Activated T-cell treated with anti-CD3 and anti-CD28 coated beads, Interleukin-2, amount 50 U/mL, for 4 hours (primary cell): Measurements from ENCODE around the gene TAF4. TPM values are rescaled to one million over a fixed set of nuclear protein-coding genes. Genes with fewer than 3 reads are reported as not detected.

Source experiments
- ATAC-seq, 2 donors: fragments of 200-7000 bp; cut with Tn5 transposase; one replicate each; pipeline ENCODE4 v1.10.0; 2021
- DNase-seq: peaks from one replicate; pipeline ENCODE4 v3.0.0-alpha.2; 2020
- H3K27me3 Mint-ChIP-seq: one replicate; pipeline ENCODE4 v1.8.0; 2021; ENCODE audit warnings: low read depth, mixed read lengths
- H3K36me3 Mint-ChIP-seq: one replicate; pipeline ENCODE4 v1.8.0; 2022; ENCODE audit warnings: mixed read lengths; ENCODE audit not compliant: insufficient read depth
- H3K4me1 Mint-ChIP-seq: one replicate; pipeline ENCODE4 v1.8.0; 2021; ENCODE audit warnings: low read depth, mixed read lengths
- H3K4me3 Mint-ChIP-seq: one replicate; pipeline ENCODE4 v1.8.0; 2021; ENCODE audit warnings: mild to moderate bottlenecking, moderate library complexity, mixed read lengths
- H3K9me3 Mint-ChIP-seq: one replicate; pipeline ENCODE4 v1.8.0; 2021; ENCODE audit warnings: mixed read lengths
- total RNA-seq, 3 donors: library from RNA; stranded (reverse); gene quantifications; one replicate each; pipeline ENCODE4 v1.2.1, GENCODE V29; 2021

Gene TAF4
- total RNA-seq, 3 donors from 2014 or later = 26.4 to 31.1 (median 27.0) TPM

- H3K4me3 Mint-ChIP-seq = no peak overlapping the region
- H3K36me3 Mint-ChIP-seq = peaks cover 32% of the 10 kb centered on the region
- peaks cover 8% of the 10 kb centered on the region for H3K4me1 Mint-ChIP-seq
- DNase-seq (no peak), ATAC-seq (no peak)
- H3K27me3 Mint-ChIP-seq = no peaks in the 10 kb centered on the region
- no peaks in the 10 kb centered on the region for H3K9me3 Mint-ChIP-seq
Observed at GRCh38 chr20:62004614-62005013, 61.1 kb downstream of the TAF4 start.

GRCh38 chr20:62003567-62004405 is 61.9 kb downstream of the TAF4 start:
- DNase-seq (no peak), ATAC-seq (no peak)
- Mint-ChIP-seq H3K27me3 (no peaks in the 10 kb centered on the region), H3K4me3 (no peak overlapping the region), H3K4me1 (peaks cover 8% of the 10 kb centered on the region), H3K9me3 (no peaks in the 10 kb centered on the region), H3K36me3 (peaks cover 34% of the 10 kb centered on the region)

- Mint-ChIP-seq H3K4me3 (no peak overlapping the region), H3K9me3 (no peaks in the 10 kb centered on the region), H3K36me3 (peaks cover 34% of the 10 kb centered on the region), H3K27me3 (no peaks in the 10 kb centered on the region), H3K4me1 (peaks cover 8% of the 10 kb centered on the region)
- ATAC-seq (no peak), DNase-seq (no peak)
Observed at GRCh38 chr20:62002882-62003480, 62.7 kb downstream of the TAF4 start.

GRCh38 chr20:62001178-62001715 is 64.4 kb downstream of the TAF4 start:
- ATAC-seq (no peak), DNase-seq (no peak)
- Mint-ChIP-seq H3K4me1 (no peaks in the 10 kb centered on the region), H3K27me3 (no peaks in the 10 kb centered on the region), H3K36me3 (peaks cover 42% of the 10 kb centered on the region), H3K4me3 (no peak overlapping the region), H3K9me3 (no peaks in the 10 kb centered on the region)

- Mint-ChIP-seq H3K4me1 (no peaks in the 10 kb centered on the region), H3K4me3 (no peak overlapping the region), H3K9me3 (no peaks in the 10 kb centered on the region), H3K36me3 (peaks cover 61% of the 10 kb centered on the region), H3K27me3 (no peaks in the 10 kb centered on the region)
- no peak for ATAC-seq
- no peak for DNase-seq
Observed at GRCh38 chr20:61998343-61999121, 67.1 kb downstream of the TAF4 start.

- no peak for DNase-seq
- Mint-ChIP-seq H3K4me1 (no peaks in the 10 kb centered on the region), H3K36me3 (peaks cover 65% of the 10 kb centered on the region), H3K27me3 (no peaks in the 10 kb centered on the region), H3K4me3 (no peak overlapping the region), H3K9me3 (no peaks in the 10 kb centered on the region)
- no peak for ATAC-seq
Observed at GRCh38 chr20:61997891-61998290, 67.8 kb downstream of the TAF4 start.

GRCh38 chr20:61997372-61997771 is 68.3 kb downstream of the TAF4 start:
- Mint-ChIP-seq H3K36me3 (peaks cover 69% of the 10 kb centered on the region), H3K4me1 (no peaks in the 10 kb centered on the region), H3K9me3 (peaks cover 4% of the 10 kb centered on the region), H3K4me3 (no peak overlapping the region), H3K27me3 (no peaks in the 10 kb centered on the region)
- ATAC-seq (no peak), DNase-seq (no peak)

- no peak for DNase-seq
- Mint-ChIP-seq H3K9me3 (peaks cover 21% of the 10 kb centered on the region), H3K36me3 (peaks cover 77% of the 10 kb centered on the region), H3K27me3 (no peaks in the 10 kb centered on the region), H3K4me1 (peaks cover 9% of the 10 kb centered on the region), H3K4me3 (no peak overlapping the region)
- no peak for ATAC-seq
Observed at GRCh38 chr20:61994546-61994945, 71.1 kb downstream of the TAF4 start.

GRCh38 chr20:61993058-61993457 is 72.6 kb downstream of the TAF4 start:
- H3K27me3 Mint-ChIP-seq = no peaks in the 10 kb centered on the region
- H3K9me3 Mint-ChIP-seq = peaks cover 21% of the 10 kb centered on the region
- no peak overlapping the region for H3K4me3 Mint-ChIP-seq
- H3K4me1 Mint-ChIP-seq = peaks cover 11% of the 10 kb centered on the region
- peaks cover 82% of the 10 kb centered on the region for H3K36me3 Mint-ChIP-seq
- ATAC-seq (no peak), DNase-seq (no peak)

GRCh38 chr20:61991476-61991875 is 74.2 kb downstream of the TAF4 start:
- Mint-ChIP-seq H3K27me3 (no peaks in the 10 kb centered on the region), H3K9me3 (peaks cover 21% of the 10 kb centered on the region), H3K36me3 (peaks cover 84% of the 10 kb centered on the region), H3K4me1 (peaks cover 12% of the 10 kb centered on the region), H3K4me3 (no peak overlapping the region)
- DNase-seq (no peak), ATAC-seq (no peak)

GRCh38 chr20:61990484-61990883 is 75.2 kb downstream of the TAF4 start:
- no peak for ATAC-seq
- Mint-ChIP-seq H3K27me3 (no peaks in the 10 kb centered on the region), H3K4me3 (no peak overlapping the region), H3K4me1 (peaks cover 12% of the 10 kb centered on the region), H3K9me3 (peaks cover 21% of the 10 kb centered on the region), H3K36me3 (peaks cover 81% of the 10 kb centered on the region)
- no peak for DNase-seq

- H3K9me3 Mint-ChIP-seq = peaks cover 21% of the 10 kb centered on the region
- DNase-seq = no peak
- ATAC-seq = no peak
Observed at GRCh38 chr20:61989741-61990140, 75.9 kb downstream of the TAF4 start.

GRCh38 chr20:61988665-61989064 is 77.0 kb downstream of the TAF4 start:
- DNase-seq = no peak
- Mint-ChIP-seq H3K9me3 (peaks cover 21% of the 10 kb centered on the region), H3K4me1 (peaks cover 18% of the 10 kb centered on the region)

More at GRCh38 chr20:61989741-61990140, 75.9 kb downstream of the TAF4 start:
- Mint-ChIP-seq H3K36me3 (peaks cover 78% of the 10 kb centered on the region), H3K4me3 (no peak overlapping the region), H3K27me3 (no peaks in the 10 kb centered on the region), H3K4me1 (peaks cover 12% of the 10 kb centered on the region)

GRCh38 chr20:61986762-61987321 is 78.8 kb downstream of the TAF4 start:
- peaks cover 23% of the 10 kb centered on the region for H3K4me1 Mint-ChIP-seq
- no peak for DNase-seq

More at GRCh38 chr20:61988665-61989064, 77.0 kb downstream of the TAF4 start:
- H3K4me3 Mint-ChIP-seq = no peak overlapping the region
- ATAC-seq = no peak
- peaks cover 74% of the 10 kb centered on the region for H3K36me3 Mint-ChIP-seq
- H3K27me3 Mint-ChIP-seq = no peaks in the 10 kb centered on the region

More at GRCh38 chr20:61986762-61987321, 78.8 kb downstream of the TAF4 start:
- Mint-ChIP-seq H3K9me3 (peaks cover 12% of the 10 kb centered on the region), H3K36me3 (peaks cover 61% of the 10 kb centered on the region), H3K27me3 (no peaks in the 10 kb centered on the region), H3K4me3 (no peak overlapping the region)
- ATAC-seq = no peak
